GM18502 (cell line): ENCODE measurements around the gene PITPNM1.

ENCODE experiments used
- ATAC-seq: cut with Tn5 transposase; IDR thresholded peaks from one replicate; pipeline ENCODE4 v1.9.1; 2021; ENCODE audit warnings: mild to moderate bottlenecking; ENCODE audit not compliant: unreplicated experiment, poor library complexity

PITPNM1 gene

GRCh38 chr11:67449116-67449844 lies 55.9 kb downstream of the PITPNM1 start:
- no peak for ATAC-seq

GRCh38 chr11:67448220-67448609 lies 56.9 kb downstream of the PITPNM1 start:
- no peak for ATAC-seq

GRCh38 chr11:67445515-67445914 lies 59.6 kb downstream of the PITPNM1 start:
- ATAC-seq, result no peak

DNA sequence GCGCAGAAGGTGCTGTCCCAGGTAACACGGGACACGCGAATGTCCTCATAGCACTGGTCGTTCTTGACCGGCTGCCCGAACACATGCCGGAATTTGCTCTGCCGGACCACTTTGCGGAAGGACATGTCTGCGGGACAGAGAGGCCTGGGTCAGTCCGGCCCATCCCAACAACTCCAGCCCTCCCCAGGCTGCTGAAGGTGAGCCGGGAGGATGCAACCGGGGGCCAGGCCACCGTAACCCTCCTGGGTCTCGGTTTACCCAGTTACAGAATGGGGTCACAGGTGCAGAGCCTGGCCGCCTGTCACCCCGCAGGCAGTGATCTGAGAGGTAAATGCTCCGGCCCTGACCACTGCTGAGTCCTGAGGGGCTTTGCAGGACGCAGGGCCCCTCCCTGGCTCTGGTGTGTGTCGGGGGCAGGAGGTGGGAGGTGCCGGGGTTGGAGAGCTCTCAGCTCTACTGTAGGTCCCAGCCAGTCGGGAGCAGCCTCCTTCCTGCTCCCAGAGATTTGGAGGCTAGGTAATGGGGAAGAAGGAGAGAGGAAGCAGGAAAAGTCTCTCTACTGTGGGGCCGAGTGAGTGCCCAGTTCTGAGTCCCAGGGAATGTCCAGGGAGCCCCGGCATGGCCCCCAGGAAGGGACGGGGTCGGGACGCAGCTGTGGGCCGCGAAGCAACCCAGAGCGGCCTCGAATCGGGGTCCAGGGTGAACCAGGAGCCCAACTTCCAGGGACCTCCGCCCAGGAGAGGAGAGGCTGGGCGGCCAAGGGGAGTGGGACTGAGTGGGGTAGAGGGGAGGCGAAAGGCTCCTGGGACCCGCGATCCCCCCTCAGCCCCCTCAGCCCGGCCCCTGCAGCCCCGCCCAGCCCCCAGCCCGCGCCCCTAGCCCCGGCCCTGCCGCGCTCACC lies 62.4 kb downstream of the PITPNM1 start:
- no peak for ATAC-seq
